Stomach smooth muscle (tissue), 2 donors: ENCODE data around the gene TP63.
"Not testable (repeated sequence)": the region's sequence is repeated elsewhere in the genome, so short reads cannot be mapped to it uniquely, and the experiment has no call there.

Experiments used
- H3K27ac ChIP-seq: one replicate; pipeline ENCODE4 v1.7.0; 2013; ENCODE audit warnings: mild to moderate bottlenecking, low read length, inconsistent platforms
- H3K27me3 ChIP-seq, 2 donors: one replicate each; pipeline ENCODE4 v1.7.0; 2013; ENCODE audit warnings: low read length in 2 of 2; ENCODE audit not compliant: insufficient read depth in 2 of 2, control insufficient read depth in 1 of 2
- H3K36me3 ChIP-seq, 2 donors: one replicate each; pipeline ENCODE4 v1.7.0; 2013; ENCODE audit warnings: low read length in 2 of 2; ENCODE audit not compliant: control insufficient read depth in 2 of 2, insufficient read depth in 2 of 2
- H3K4me1 ChIP-seq: one replicate; pipeline ENCODE4 v1.7.0; 2013; ENCODE audit warnings: low read length; ENCODE audit not compliant: control insufficient read depth, insufficient read depth
- H3K4me3 ChIP-seq, 2 donors: one replicate each; pipeline ENCODE4 v1.7.0; 2013; ENCODE audit warnings: low read length in 2 of 2
- H3K9ac ChIP-seq, 2 donors: one replicate each; pipeline ENCODE4 v1.7.0; 2013; ENCODE audit warnings: low read length in 2 of 2, mild to moderate bottlenecking in 1 of 2
- H3K9me3 ChIP-seq, 2 donors: one replicate each; pipeline ENCODE4 v1.7.0; 2013; ENCODE audit warnings: low read length in 2 of 2; ENCODE audit not compliant: control insufficient read depth in 2 of 2
- donor health status: healthy.
- donor health status: Pancreatic carcinoma.

TP63 gene

GRCh38 chr3:189745622-189746021 lies 114.4 kb downstream of the TP63 start:
- H3K9me3 ChIP-seq, result peaks cover 0 to 5% of the 10 kb centered on the region in 2 donors
- no peaks in the 10 kb centered on the region for H3K27me3 ChIP-seq
- H3K4me3 ChIP-seq, result no peak overlapping the region
- no peak overlapping the region for H3K27ac ChIP-seq
- H3K36me3 ChIP-seq, result no peaks in the 10 kb centered on the region
- H3K9ac ChIP-seq, result no peak overlapping the region
- no peaks in the 10 kb centered on the region for H3K4me1 ChIP-seq

- no peak overlapping the region for H3K4me3 ChIP-seq
- no peaks in the 10 kb centered on the region for H3K4me1 ChIP-seq
- no peaks in the 10 kb centered on the region for H3K27me3 ChIP-seq
- no peaks in the 10 kb centered on the region for H3K36me3 ChIP-seq
- peaks cover 0 to 5% of the 10 kb centered on the region in 2 donors for H3K9me3 ChIP-seq
- no peak overlapping the region for H3K9ac ChIP-seq
- no peak overlapping the region for H3K27ac ChIP-seq
Measured at GRCh38 chr3:189748046-189748445, 116.9 kb downstream of the TP63 start.

DNA sequence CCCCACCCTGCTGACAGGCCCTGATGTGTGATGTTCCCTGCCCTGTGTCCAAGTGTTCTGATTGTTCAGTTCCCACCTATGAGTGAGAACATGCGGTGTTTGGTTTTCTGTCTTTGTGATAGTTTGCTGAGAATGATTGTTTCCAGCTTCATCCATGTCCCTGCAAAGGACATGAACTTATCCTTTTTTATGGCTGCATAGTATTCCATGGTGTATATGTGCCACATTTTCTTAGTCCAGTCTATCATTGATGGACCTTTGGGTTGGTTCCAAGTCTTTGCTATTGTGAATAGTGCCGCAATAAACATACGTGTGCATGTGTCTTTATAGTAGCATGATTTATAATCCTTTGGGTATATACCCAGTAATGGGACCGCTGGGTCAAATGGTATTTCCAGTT lies 119.8 kb downstream of the TP63 start:
- H3K27ac ChIP-seq, H3K4me3 ChIP-seq, H3K4me1 ChIP-seq, H3K9me3 ChIP-seq, H3K36me3 ChIP-seq, H3K27me3 ChIP-seq, H3K9ac ChIP-seq: not testable (repeated sequence)

GRCh38 chr3:189754356-189754755 lies 123.2 kb downstream of the TP63 start:
- no peaks in the 10 kb centered on the region for H3K9me3 ChIP-seq
- no peaks in the 10 kb centered on the region for H3K36me3 ChIP-seq
- no peak overlapping the region for H3K4me3 ChIP-seq
- no peaks in the 10 kb centered on the region for H3K27me3 ChIP-seq
- no peak overlapping the region for H3K9ac ChIP-seq
- no peaks in the 10 kb centered on the region for H3K4me1 ChIP-seq
- no peak overlapping the region for H3K27ac ChIP-seq

GRCh38 chr3:189756582-189757078 lies 125.4 kb downstream of the TP63 start:
- H3K36me3 ChIP-seq, result no peaks in the 10 kb centered on the region
- H3K27ac ChIP-seq, result no peak overlapping the region
- H3K9me3 ChIP-seq, result no peaks in the 10 kb centered on the region
- H3K4me1 ChIP-seq, result no peaks in the 10 kb centered on the region
- no peak overlapping the region for H3K9ac ChIP-seq
- H3K27me3 ChIP-seq, result no peaks in the 10 kb centered on the region
- no peak overlapping the region for H3K4me3 ChIP-seq

GRCh38 chr3:189758186-189758585 lies 127.0 kb downstream of the TP63 start:
- Histone ChIP-seq H3K27me3 (no peaks in the 10 kb centered on the region), H3K4me1 (no peaks in the 10 kb centered on the region), H3K27ac (no peak overlapping the region), H3K9me3 (no peaks in the 10 kb centered on the region), H3K9ac (no peak overlapping the region), H3K36me3 (no peaks in the 10 kb centered on the region), H3K4me3 (no peak overlapping the region)

- H3K27ac ChIP-seq, result no peak overlapping the region
- H3K4me3 ChIP-seq, result no peak overlapping the region
Measured at GRCh38 chr3:189766416-189766815, 135.2 kb downstream of the TP63 start.

GRCh38 chr3:189771842-189772450 lies 140.8 kb downstream of the TP63 start:
- H3K9me3 ChIP-seq, result no peaks in the 10 kb centered on the region
- H3K27ac ChIP-seq, result no peak overlapping the region

More at GRCh38 chr3:189766416-189766815, 135.2 kb downstream of the TP63 start:
- Histone ChIP-seq H3K36me3 (no peaks in the 10 kb centered on the region), H3K27me3 (no peaks in the 10 kb centered on the region), H3K9me3 (no peaks in the 10 kb centered on the region), H3K4me1 (no peaks in the 10 kb centered on the region), H3K9ac (no peak overlapping the region)

GRCh38 chr3:189772584-189772983 lies 141.4 kb downstream of the TP63 start:
- H3K4me1 ChIP-seq, result no peaks in the 10 kb centered on the region
- no peaks in the 10 kb centered on the region for H3K27me3 ChIP-seq
- H3K9ac ChIP-seq, result no peak overlapping the region
- no peaks in the 10 kb centered on the region for H3K9me3 ChIP-seq
- H3K27ac ChIP-seq, result no peak overlapping the region
- no peaks in the 10 kb centered on the region for H3K36me3 ChIP-seq
- no peak overlapping the region for H3K4me3 ChIP-seq

More at GRCh38 chr3:189771842-189772450, 140.8 kb downstream of the TP63 start:
- Histone ChIP-seq H3K4me3 (no peak overlapping the region), H3K9ac (no peak overlapping the region), H3K4me1 (no peaks in the 10 kb centered on the region), H3K36me3 (no peaks in the 10 kb centered on the region), H3K27me3 (no peaks in the 10 kb centered on the region)

- no peak overlapping the region for H3K27ac ChIP-seq
Measured at GRCh38 chr3:189773056-189773455, 141.9 kb downstream of the TP63 start.

GRCh38 chr3:189776149-189776824 lies 145.1 kb downstream of the TP63 start:
- Histone ChIP-seq H3K27ac (no peak overlapping the region), H3K36me3 (no peaks in the 10 kb centered on the region), H3K27me3 (no peaks in the 10 kb centered on the region)

More at GRCh38 chr3:189773056-189773455, 141.9 kb downstream of the TP63 start:
- no peak overlapping the region for H3K9ac ChIP-seq
- H3K4me3 ChIP-seq, result no peak overlapping the region
- H3K36me3 ChIP-seq, result no peaks in the 10 kb centered on the region
- H3K9me3 ChIP-seq, result no peaks in the 10 kb centered on the region
- H3K27me3 ChIP-seq, result no peaks in the 10 kb centered on the region
- H3K4me1 ChIP-seq, result no peaks in the 10 kb centered on the region

More at GRCh38 chr3:189776149-189776824, 145.1 kb downstream of the TP63 start:
- no peaks in the 10 kb centered on the region for H3K4me1 ChIP-seq
- H3K9ac ChIP-seq, result no peak overlapping the region
- no peak overlapping the region for H3K4me3 ChIP-seq
- no peaks in the 10 kb centered on the region for H3K9me3 ChIP-seq
